ENCODE results near the gene MALSU1.
"Not testable (repeated sequence)": the region's sequence is repeated elsewhere in the genome, so short reads cannot be mapped to it uniquely, and the experiment has no call there.

Gene MALSU1

DNA sequence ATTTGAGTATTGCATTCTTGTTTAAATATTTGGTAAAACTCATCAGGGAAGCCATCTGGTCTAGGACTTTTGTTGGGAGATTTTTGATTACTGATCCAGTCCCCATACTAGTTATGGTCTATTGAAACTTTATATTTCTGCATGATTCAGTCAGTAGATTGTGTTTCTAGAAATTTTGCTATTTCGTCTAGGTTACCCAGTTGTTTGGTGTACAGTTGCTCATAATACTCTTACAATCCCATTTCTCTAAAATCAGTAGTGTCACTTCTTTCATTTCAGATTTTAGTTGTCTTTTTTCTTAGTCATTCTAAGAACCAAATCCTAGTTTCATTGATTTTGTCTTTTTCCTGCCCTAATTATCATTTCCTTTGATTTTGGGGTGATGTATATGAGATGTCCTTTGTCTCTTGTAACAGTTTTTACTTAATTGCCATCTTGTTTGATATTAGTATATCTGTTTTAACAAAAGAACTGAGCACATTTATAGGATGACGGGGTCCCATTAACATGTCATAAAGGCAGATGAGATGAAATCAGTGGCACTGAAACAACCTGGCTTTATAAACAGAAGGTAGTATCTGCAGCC lies 7.9 kb downstream of the MALSU1 start:
- TF ChIP-seq, protein P1, sequence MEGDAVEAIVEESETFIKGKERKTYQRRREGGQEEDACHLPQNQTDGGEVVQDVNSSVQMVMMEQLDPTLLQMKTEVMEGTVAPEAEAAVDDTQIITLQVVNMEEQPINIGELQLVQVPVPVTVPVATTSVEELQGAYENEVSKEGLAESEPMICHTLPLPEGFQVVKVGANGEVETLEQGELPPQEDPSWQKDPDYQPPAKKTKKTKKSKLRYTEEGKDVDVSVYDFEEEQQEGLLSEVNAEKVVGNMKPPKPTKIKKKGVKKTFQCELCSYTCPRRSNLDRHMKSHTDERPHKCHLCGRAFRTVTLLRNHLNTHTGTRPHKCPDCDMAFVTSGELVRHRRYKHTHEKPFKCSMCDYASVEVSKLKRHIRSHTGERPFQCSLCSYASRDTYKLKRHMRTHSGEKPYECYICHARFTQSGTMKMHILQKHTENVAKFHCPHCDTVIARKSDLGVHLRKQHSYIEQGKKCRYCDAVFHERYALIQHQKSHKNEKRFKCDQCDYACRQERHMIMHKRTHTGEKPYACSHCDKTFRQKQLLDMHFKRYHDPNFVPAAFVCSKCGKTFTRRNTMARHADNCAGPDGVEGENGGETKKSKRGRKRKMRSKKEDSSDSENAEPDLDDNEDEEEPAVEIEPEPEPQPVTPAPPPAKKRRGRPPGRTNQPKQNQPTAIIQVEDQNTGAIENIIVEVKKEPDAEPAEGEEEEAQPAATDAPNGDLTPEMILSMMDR (IDR thresholded peaks at IDR 0.05; ENCODE audit: extremely low read depth, insufficient read depth, missing control alignments): no peak
- in situ Hi-C loops (cut with MboI; ENCODE audit: low pct_unique_long_range_greater_than_20kb, low sequenced_read_pairs, unreplicated experiment): no loop called here
- DNase-seq (ENCODE audit: low spot score): no peak

- no peak for DNase-seq (ENCODE audit: low spot score)
- in situ Hi-C loops (cut with MboI; ENCODE audit: low pct_unique_long_range_greater_than_20kb, low sequenced_read_pairs, unreplicated experiment): no loop called here
- TF ChIP-seq, protein P1 (IDR thresholded peaks at IDR 0.05; ENCODE audit: extremely low read depth, insufficient read depth, missing control alignments): no peak
Measured at GRCh38 chr7:23308754-23309153, 9.6 kb downstream of the MALSU1 start.

- DNase-seq (ENCODE audit: low spot score); in situ Hi-C loops (cut with MboI; ENCODE audit: low pct_unique_long_range_greater_than_20kb, low sequenced_read_pairs, unreplicated experiment): not testable (repeated sequence)
Measured at GRCh38 chr7:23312141-23312540, 13.0 kb downstream of the MALSU1 start.

GRCh38 chr7:23315366-23315765 lies 16.2 kb downstream of the MALSU1 start:
- in situ Hi-C loops (cut with MboI; ENCODE audit: low pct_unique_long_range_greater_than_20kb, low sequenced_read_pairs, unreplicated experiment): no loop called here
- no peak for DNase-seq (ENCODE audit: low spot score)
- TF ChIP-seq, protein P1 (IDR thresholded peaks at IDR 0.05; ENCODE audit: extremely low read depth, insufficient read depth, missing control alignments): no peak

DNA sequence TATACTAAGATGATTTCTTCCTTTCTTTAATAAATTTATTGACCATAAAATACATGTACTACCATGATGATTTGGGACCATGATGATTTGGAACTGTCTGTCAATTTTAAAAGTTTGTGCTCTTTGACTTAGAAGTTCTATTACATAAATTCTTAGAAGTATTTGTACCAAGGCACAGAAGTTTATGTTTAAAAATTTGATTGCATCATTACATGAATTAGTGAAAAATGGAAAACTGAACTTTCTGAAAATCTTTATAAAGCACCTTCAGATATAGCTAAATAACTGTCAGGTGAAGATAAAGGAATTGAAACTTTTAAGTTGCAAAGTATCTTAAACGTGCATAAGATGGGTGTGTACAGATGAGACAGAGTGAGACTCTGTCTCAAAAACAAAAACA lies 32.0 kb downstream of the MALSU1 start:
- TF ChIP-seq, protein P1 (IDR thresholded peaks at IDR 0.05; ENCODE audit: extremely low read depth, insufficient read depth, missing control alignments): no peak
- in situ Hi-C loops (cut with MboI; ENCODE audit: low pct_unique_long_range_greater_than_20kb, low sequenced_read_pairs, unreplicated experiment): no loop called here
- DNase-seq (ENCODE audit: low spot score): no peak

- TF ChIP-seq, protein P1 (IDR thresholded peaks at IDR 0.05; ENCODE audit: extremely low read depth, insufficient read depth, missing control alignments): no peak
- in situ Hi-C loops (cut with MboI; ENCODE audit: low pct_unique_long_range_greater_than_20kb, low sequenced_read_pairs, unreplicated experiment): no loop called here
- no peak for DNase-seq (ENCODE audit: low spot score)
Measured at GRCh38 chr7:23332193-23332592, 33.1 kb downstream of the MALSU1 start.

DNA sequence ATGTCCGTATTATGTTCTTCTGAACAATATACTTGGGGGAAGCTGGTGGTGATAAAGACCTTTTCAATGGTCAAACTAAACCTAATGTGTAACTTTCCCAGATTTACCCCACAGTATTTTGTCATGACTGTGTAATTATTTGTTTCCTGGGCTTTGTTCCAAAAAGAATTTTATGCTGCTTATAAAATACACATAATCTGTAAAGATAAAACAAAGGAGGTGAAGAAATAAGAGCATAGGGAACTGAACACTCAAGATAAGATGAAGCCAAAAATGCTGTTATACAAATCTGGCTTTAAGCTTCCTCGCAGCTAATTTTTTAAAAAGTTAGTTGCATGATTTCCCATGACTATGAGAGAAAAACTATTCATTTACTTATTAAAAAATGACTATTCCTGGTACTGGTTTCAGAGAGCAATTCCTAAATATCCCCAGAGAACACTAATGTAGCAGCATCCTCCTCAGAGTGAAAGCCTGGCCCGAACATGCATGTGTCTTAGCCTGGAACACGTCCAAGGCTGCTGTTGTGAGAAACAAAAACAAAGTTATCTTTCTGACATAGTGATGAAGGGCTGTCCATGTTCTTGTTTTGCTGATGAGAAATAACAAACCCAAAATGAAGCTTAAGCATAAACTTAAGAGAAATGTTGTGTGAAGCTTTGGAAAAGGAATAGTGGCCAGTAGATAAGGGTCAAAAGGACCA lies 33.9 kb downstream of the MALSU1 start:
- DNase-seq (ENCODE audit: low spot score): no peak
- in situ Hi-C loops (cut with MboI; ENCODE audit: low pct_unique_long_range_greater_than_20kb, low sequenced_read_pairs, unreplicated experiment): no loop called here

More for the DNA sequence above, 33.9 kb downstream of the MALSU1 start:
- TF ChIP-seq, protein P1 (IDR thresholded peaks at IDR 0.05; ENCODE audit: extremely low read depth, insufficient read depth, missing control alignments): no peak

Data from GM13977 (cell line).